Measurements from ENCODE around the gene MAP1S.
A peak's percentile ranks its signal among the peaks of the same experiment; 100 is the strongest.

The MAP1S gene

DNA sequence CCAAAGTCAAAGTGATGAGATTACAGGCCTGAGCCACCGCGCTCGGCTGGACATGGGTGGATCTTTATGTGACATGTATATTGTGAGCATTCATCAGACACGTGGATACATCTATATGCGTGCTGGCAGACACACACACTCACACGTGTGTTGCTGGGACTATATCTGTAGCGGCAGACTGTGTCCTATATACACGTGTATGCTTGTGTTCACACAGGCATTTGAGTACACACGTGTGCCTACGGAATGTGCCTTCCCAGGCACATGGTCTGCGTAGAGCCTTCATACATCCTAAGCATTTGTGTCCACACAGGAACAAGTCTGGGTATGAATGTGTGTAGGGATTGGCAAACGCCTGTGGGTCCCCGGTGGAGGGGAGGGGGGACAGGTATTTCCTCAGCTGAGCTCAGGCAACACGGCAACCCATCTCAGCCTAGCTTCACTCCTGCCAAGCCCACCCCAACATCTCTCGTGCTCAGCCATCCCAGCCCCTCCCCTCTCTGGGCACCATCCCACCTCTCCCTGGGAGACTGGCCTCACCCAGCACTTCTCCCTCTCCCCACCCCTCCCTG is 33.7 kb upstream of the MAP1S start:
- H3K79me1 ChIP-seq (ENCODE audit: low read length), result no peaks in the 10 kb centered on the region
- peaks cover 3 to 5% of the 10 kb centered on the region in 2 experiments for H3K4me1 ChIP-seq (ENCODE audit: control insufficient read depth in 1 of 2, insufficient read depth in 2 of 2, low read length in 2 of 2)
- H3K27ac ChIP-seq (ENCODE audit: low read depth, low read length), result no peak overlapping the region
- peaks cover 18% of the 10 kb centered on the region for H3K27me3 ChIP-seq (ENCODE audit: insufficient read depth, low read length)
- no peak overlapping the region for H4K8ac ChIP-seq (ENCODE audit: low read depth, low read length)
- no peak overlapping the region for H3K23ac ChIP-seq (ENCODE audit: low read length)
- WGBS (ENCODE audit: extremely low coverage, insufficient coverage, insufficient read length), result no CpG with 5 or more reads among the region's 15 CpGs
- H3K9ac ChIP-seq (ENCODE audit: low read length), result no peak overlapping the region
- no peak overlapping the region for H4K12ac ChIP-seq (ENCODE audit: low read depth, low read length)
- DNase-seq, result no peak
- H3K4ac ChIP-seq (ENCODE audit: low read depth, low read length), result no peak overlapping the region
- H4K91ac ChIP-seq (ENCODE audit: low read depth, low read length), result no peak overlapping the region
- no peak overlapping the region for H2AFZ ChIP-seq (ENCODE audit: insufficient read depth, low read length, poor library complexity)
- H3K14ac ChIP-seq (ENCODE audit: low read length), result no peak overlapping the region
- H2BK120ac ChIP-seq (ENCODE audit: insufficient read depth, low read length, poor library complexity), result no peak overlapping the region
- H2BK12ac ChIP-seq (ENCODE audit: low read length), result no peak overlapping the region
- H3K9me3 ChIP-seq (ENCODE audit: insufficient read depth, low read depth, low read length), result peaks cover 3% of the 10 kb centered on the region
- H3K36me3 ChIP-seq (ENCODE audit: control insufficient read depth in 1 of 2, insufficient read depth in 2 of 2, low read length in 2 of 2), result no peaks in the 10 kb centered on the region
- H3K4me2 ChIP-seq (ENCODE audit: low read length), result no peak overlapping the region
- no peak overlapping the region for H3K4me3 ChIP-seq (ENCODE audit: low read depth, low read length)
- H2BK5ac ChIP-seq (ENCODE audit: low read depth, low read length, poor library complexity), result no peak overlapping the region
- no peaks in the 10 kb centered on the region for H3K79me2 ChIP-seq (ENCODE audit: control insufficient read depth, insufficient read depth, low read length, poor library complexity)
- H2AK5ac ChIP-seq (ENCODE audit: low read length), result no peak overlapping the region
- H3K18ac ChIP-seq (ENCODE audit: low read length), result no peak overlapping the region

- H3K18ac ChIP-seq (ENCODE audit: low read length), result no peak overlapping the region
- H3K14ac ChIP-seq (ENCODE audit: low read length), result no peak overlapping the region
- no peak overlapping the region for H3K9ac ChIP-seq (ENCODE audit: low read length)
- WGBS (ENCODE audit: extremely low coverage, insufficient coverage, insufficient read length), result no CpG with 5 or more reads among the region's 12 CpGs
- no peak overlapping the region for H4K12ac ChIP-seq (ENCODE audit: low read depth, low read length)
- no peak overlapping the region for H4K8ac ChIP-seq (ENCODE audit: low read depth, low read length)
- no peaks in the 10 kb centered on the region for H3K36me3 ChIP-seq (ENCODE audit: control insufficient read depth in 1 of 2, insufficient read depth in 2 of 2, low read length in 2 of 2)
- H2AFZ ChIP-seq (ENCODE audit: insufficient read depth, low read length, poor library complexity), result no peak overlapping the region
- no peak overlapping the region for H3K27ac ChIP-seq (ENCODE audit: low read depth, low read length)
- peaks cover 18% of the 10 kb centered on the region for H3K27me3 ChIP-seq (ENCODE audit: insufficient read depth, low read length)
- H4K91ac ChIP-seq (ENCODE audit: low read depth, low read length), result no peak overlapping the region
- no peaks in the 10 kb centered on the region for H3K79me2 ChIP-seq (ENCODE audit: control insufficient read depth, insufficient read depth, low read length, poor library complexity)
- H2BK5ac ChIP-seq (ENCODE audit: low read depth, low read length, poor library complexity), result no peak overlapping the region
- H2BK12ac ChIP-seq (ENCODE audit: low read length), result no peak overlapping the region
- H3K4ac ChIP-seq (ENCODE audit: low read depth, low read length), result no peak overlapping the region
- peak overlapping the region; percentile 17 for H3K4me2 ChIP-seq (ENCODE audit: low read length)
- no peak overlapping the region for H3K23ac ChIP-seq (ENCODE audit: low read length)
- DNase-seq, result no peak
- peaks cover 3% of the 10 kb centered on the region for H3K9me3 ChIP-seq (ENCODE audit: insufficient read depth, low read depth, low read length)
- peaks cover 3 to 5% of the 10 kb centered on the region in 2 experiments for H3K4me1 ChIP-seq (ENCODE audit: control insufficient read depth in 1 of 2, insufficient read depth in 2 of 2, low read length in 2 of 2)
- H2AK5ac ChIP-seq (ENCODE audit: low read length), result no peak overlapping the region
- no peak overlapping the region for H2BK120ac ChIP-seq (ENCODE audit: insufficient read depth, low read length, poor library complexity)
- H3K79me1 ChIP-seq (ENCODE audit: low read length), result no peaks in the 10 kb centered on the region
- no peak overlapping the region for H3K4me3 ChIP-seq (ENCODE audit: low read depth, low read length)
These were observed 33.2 kb upstream of the MAP1S start for GRCh38 chr19:17686023-17686521.

- H3K27ac ChIP-seq (ENCODE audit: low read depth, low read length), result no peak overlapping the region
- H3K4me1 ChIP-seq (ENCODE audit: control insufficient read depth in 1 of 2, insufficient read depth in 2 of 2, low read length in 2 of 2), result peaks cover 3 to 5% of the 10 kb centered on the region in 2 experiments
- DNase-seq, result no peak
- no peak overlapping the region for H3K23ac ChIP-seq (ENCODE audit: low read length)
- no peak overlapping the region for H2BK120ac ChIP-seq (ENCODE audit: insufficient read depth, low read length, poor library complexity)
- peaks cover 18% of the 10 kb centered on the region for H3K27me3 ChIP-seq (ENCODE audit: insufficient read depth, low read length)
- WGBS (ENCODE audit: extremely low coverage, insufficient coverage, insufficient read length), result no CpG with 5 or more reads among the region's 28 CpGs
- H4K91ac ChIP-seq (ENCODE audit: low read depth, low read length), result no peak overlapping the region
- no peak overlapping the region for H2BK12ac ChIP-seq (ENCODE audit: low read length)
- no peak overlapping the region for H2BK5ac ChIP-seq (ENCODE audit: low read depth, low read length, poor library complexity)
- H3K9me3 ChIP-seq (ENCODE audit: insufficient read depth, low read depth, low read length), result peaks cover 3% of the 10 kb centered on the region
- H2AK5ac ChIP-seq (ENCODE audit: low read length), result no peak overlapping the region
- no peak overlapping the region for H3K4me3 ChIP-seq (ENCODE audit: low read depth, low read length)
- H2AFZ ChIP-seq (ENCODE audit: insufficient read depth, low read length, poor library complexity), result no peak overlapping the region
- no peaks in the 10 kb centered on the region for H3K79me2 ChIP-seq (ENCODE audit: control insufficient read depth, insufficient read depth, low read length, poor library complexity)
- H3K9ac ChIP-seq (ENCODE audit: low read length), result no peak overlapping the region
- no peak overlapping the region for H4K12ac ChIP-seq (ENCODE audit: low read depth, low read length)
- H3K14ac ChIP-seq (ENCODE audit: low read length), result no peak overlapping the region
- no peak overlapping the region for H3K18ac ChIP-seq (ENCODE audit: low read length)
- H3K79me1 ChIP-seq (ENCODE audit: low read length), result no peaks in the 10 kb centered on the region
- H4K8ac ChIP-seq (ENCODE audit: low read depth, low read length), result no peak overlapping the region
- peak overlapping the region; percentile 17 for H3K4me2 ChIP-seq (ENCODE audit: low read length)
- H3K36me3 ChIP-seq (ENCODE audit: control insufficient read depth in 1 of 2, insufficient read depth in 2 of 2, low read length in 2 of 2), result no peaks in the 10 kb centered on the region
- no peak overlapping the region for H3K4ac ChIP-seq (ENCODE audit: low read depth, low read length)
These were observed 32.7 kb upstream of the MAP1S start for GRCh38 chr19:17686592-17687024.

DNA sequence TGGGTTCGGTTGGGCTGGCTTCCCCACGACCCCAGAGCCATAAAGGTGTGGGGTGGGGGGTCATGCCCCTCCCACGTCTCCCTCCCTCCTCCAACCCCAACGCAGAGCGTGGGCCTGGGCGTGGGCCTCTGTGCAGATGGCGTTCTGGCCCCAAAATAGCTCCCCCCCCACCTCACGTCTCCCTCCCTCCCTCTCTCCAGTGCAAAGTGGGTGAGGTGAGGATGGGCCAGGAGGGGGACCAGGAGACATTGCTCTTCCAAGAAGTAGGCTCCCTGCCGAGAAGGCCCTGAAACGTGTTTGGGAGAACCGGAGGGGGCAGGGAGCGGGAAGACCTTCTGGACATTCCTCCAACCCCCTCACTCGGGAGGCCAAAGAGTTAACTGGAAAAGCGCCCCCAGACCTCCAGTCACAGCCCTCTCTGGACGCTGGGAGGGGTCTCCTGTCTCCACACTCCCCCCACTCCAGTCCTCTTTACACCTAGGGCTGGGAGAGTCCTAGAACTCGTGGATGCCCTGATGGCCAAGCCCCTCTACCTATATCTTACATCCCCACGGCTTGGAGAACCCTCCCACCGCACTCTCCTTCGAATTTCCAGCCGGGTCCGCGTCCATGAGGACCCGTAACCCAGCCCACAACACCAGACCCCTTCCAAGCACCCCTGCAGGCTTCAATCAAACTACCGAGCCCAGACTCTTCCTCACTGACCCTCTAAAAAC is 32.0 kb upstream of the MAP1S start:
- no peak overlapping the region for H2BK5ac ChIP-seq (ENCODE audit: low read depth, low read length, poor library complexity)
- no peak overlapping the region for H3K14ac ChIP-seq (ENCODE audit: low read length)
- no peak overlapping the region for H2AFZ ChIP-seq (ENCODE audit: insufficient read depth, low read length, poor library complexity)
- H3K4me1 ChIP-seq (ENCODE audit: control insufficient read depth in 1 of 2, insufficient read depth in 2 of 2, low read length in 2 of 2), result peaks cover 3 to 5% of the 10 kb centered on the region in 2 experiments
- H3K4me3 ChIP-seq (ENCODE audit: low read depth, low read length), result no peak overlapping the region
- peaks cover under 1% of the 10 kb centered on the region for H3K9me3 ChIP-seq (ENCODE audit: insufficient read depth, low read depth, low read length)
- H3K4ac ChIP-seq (ENCODE audit: low read depth, low read length), result no peak overlapping the region
- H3K18ac ChIP-seq (ENCODE audit: low read length), result no peak overlapping the region
- no peak overlapping the region for H3K23ac ChIP-seq (ENCODE audit: low read length)
- H4K8ac ChIP-seq (ENCODE audit: low read depth, low read length), result no peak overlapping the region
- no peak for DNase-seq
- no peak overlapping the region for H3K9ac ChIP-seq (ENCODE audit: low read length)
- peak overlapping the region; percentile 56 for H3K4me2 ChIP-seq (ENCODE audit: low read length)
- H2BK120ac ChIP-seq (ENCODE audit: insufficient read depth, low read length, poor library complexity), result no peak overlapping the region
- H3K79me2 ChIP-seq (ENCODE audit: control insufficient read depth, insufficient read depth, low read length, poor library complexity), result no peaks in the 10 kb centered on the region
- WGBS (ENCODE audit: extremely low coverage, insufficient coverage, insufficient read length), result no CpG with 5 or more reads among the region's 24 CpGs
- no peak overlapping the region for H3K27ac ChIP-seq (ENCODE audit: low read depth, low read length)
- no peak overlapping the region for H2BK12ac ChIP-seq (ENCODE audit: low read length)
- H3K36me3 ChIP-seq (ENCODE audit: control insufficient read depth in 1 of 2, insufficient read depth in 2 of 2, low read length in 2 of 2), result no peaks in the 10 kb centered on the region
- peaks cover 18% of the 10 kb centered on the region for H3K27me3 ChIP-seq (ENCODE audit: insufficient read depth, low read length)
- H3K79me1 ChIP-seq (ENCODE audit: low read length), result no peaks in the 10 kb centered on the region
- H4K12ac ChIP-seq (ENCODE audit: low read depth, low read length), result no peak overlapping the region
- H2AK5ac ChIP-seq (ENCODE audit: low read length), result no peak overlapping the region
- no peak overlapping the region for H4K91ac ChIP-seq (ENCODE audit: low read depth, low read length)

Data from trophoblast cell (in vitro differentiated cells and primary cell).